Neutrophil (primary cell): ENCODE measurements around the gene TMPRSS2.

Source experiments
- H3K27ac ChIP-seq: fragments of 200-600 bp; sonication (generic); 2 replicates; pipeline ENCODE4 v1.5.1; 2016; ENCODE audit warnings: mild to moderate bottlenecking, moderate library complexity
- H3K27me3 ChIP-seq: fragments of 200-600 bp; sonication (generic); 2 replicates; pipeline ENCODE4 v1.6.0; 2016; ENCODE audit warnings: mild to moderate bottlenecking
- H3K36me3 ChIP-seq: fragments of 200-600 bp; sonication (generic); 2 replicates; pipeline ENCODE4 v1.5.1; 2017
- H3K4me1 ChIP-seq, 2 experiments: fragments of 200-600 bp in 1 of 2; sonication (generic) in 1 of 2; 1 replicate in 1 of 2; 2 replicates in 1 of 2; pipeline versions ENCODE4 v1.5.1 to v1.6.1; 2013 to 2016; ENCODE audit warnings: low read depth in 1 of 2, low read length in 1 of 2, mild to moderate bottlenecking in 1 of 2, moderate library complexity in 1 of 2; ENCODE audit not compliant: control insufficient read depth in 1 of 2, insufficient read depth in 1 of 2
- H3K4me3 ChIP-seq, 2 experiments: fragments of 200-600 bp in 1 of 2; sonication (generic) in 1 of 2; 1 replicate in 1 of 2; 2 replicates in 1 of 2; pipeline ENCODE4 v1.5.1; 2013 to 2016; ENCODE audit warnings: low read depth in 1 of 2, low read length in 1 of 2, mild to moderate bottlenecking in 1 of 2, moderate library complexity in 1 of 2
- H3K9me3 ChIP-seq: fragments of 200-600 bp; sonication (generic); 2 replicates; pipeline ENCODE4 v1.5.1; 2016
- CTCF ChIP-seq: fragments of 200-600 bp; sonication (generic); IDR thresholded peaks from 2 replicates; pipeline ENCODE4 v1.5.1; 2016; ENCODE audit warnings: antibody characterized with exemption

Gene TMPRSS2

GRCh38 chr21:41488080-41488479, 19.9 kb downstream of the TMPRSS2 start:
- H3K9me3 ChIP-seq = no peaks in the 10 kb centered on the region
- H3K36me3 ChIP-seq = no peaks in the 10 kb centered on the region
- H3K27ac ChIP-seq = no peak overlapping the region
- TF ChIP-seq CTCF = no peak
- peaks cover 14% of the 10 kb centered on the region for H3K27me3 ChIP-seq
- H3K4me3 ChIP-seq = no peak overlapping the region
- no peaks in the 10 kb centered on the region for H3K4me1 ChIP-seq

- Histone ChIP-seq H3K9me3 (no peaks in the 10 kb centered on the region), H3K4me3 (no peak overlapping the region), H3K4me1 (no peaks in the 10 kb centered on the region), H3K27ac (no peak overlapping the region), H3K36me3 (no peaks in the 10 kb centered on the region), H3K27me3 (peaks cover 10% of the 10 kb centered on the region)
- TF ChIP-seq CTCF = no peak
Measured at GRCh38 chr21:41487082-41487481, 20.9 kb downstream of the TMPRSS2 start.

GRCh38 chr21:41483973-41484372, 24.0 kb downstream of the TMPRSS2 start:
- Histone ChIP-seq H3K4me3 (no peak overlapping the region), H3K4me1 (no peaks in the 10 kb centered on the region), H3K36me3 (no peaks in the 10 kb centered on the region), H3K9me3 (no peaks in the 10 kb centered on the region), H3K27me3 (peaks cover 24% of the 10 kb centered on the region), H3K27ac (no peak overlapping the region)
- TF ChIP-seq CTCF = no peak

GRCh38 chr21:41483415-41483814, 24.5 kb downstream of the TMPRSS2 start:
- Histone ChIP-seq H3K4me3 (no peak overlapping the region), H3K27me3 (peaks cover 29% of the 10 kb centered on the region), H3K9me3 (no peaks in the 10 kb centered on the region), H3K36me3 (no peaks in the 10 kb centered on the region), H3K4me1 (no peaks in the 10 kb centered on the region), H3K27ac (no peak overlapping the region)
- TF ChIP-seq CTCF = no peak

GRCh38 chr21:41482980-41483379, 25.0 kb downstream of the TMPRSS2 start:
- Histone ChIP-seq H3K9me3 (no peaks in the 10 kb centered on the region), H3K27ac (no peak overlapping the region), H3K4me3 (no peak overlapping the region), H3K27me3 (peaks cover 34% of the 10 kb centered on the region), H3K4me1 (no peaks in the 10 kb centered on the region), H3K36me3 (no peaks in the 10 kb centered on the region)
- no peak for TF ChIP-seq CTCF

GRCh38 chr21:41482301-41482700, 25.7 kb downstream of the TMPRSS2 start:
- TF ChIP-seq CTCF = no peak
- H3K4me1 ChIP-seq = no peaks in the 10 kb centered on the region
- peaks cover 38% of the 10 kb centered on the region for H3K27me3 ChIP-seq

More at GRCh38 chr21:41482301-41482700, 25.7 kb downstream of the TMPRSS2 start:
- no peaks in the 10 kb centered on the region for H3K9me3 ChIP-seq
- H3K27ac ChIP-seq = no peak overlapping the region
- H3K4me3 ChIP-seq = no peak overlapping the region
- no peaks in the 10 kb centered on the region for H3K36me3 ChIP-seq
